Lower lobe of right lung (tissue), 2 donors: Measurements from ENCODE around the gene SPPL3. TPM values are rescaled to one million over a fixed set of nuclear protein-coding genes. Genes with fewer than 3 reads are reported as not detected.

Source experiments
- ATAC-seq, 2 donors: fragments of 200-7000 bp; cut with Tn5 transposase; one replicate each; pipeline ENCODE4 v1.9.1; 2020 to 2022; ENCODE audit warnings: mild to moderate bottlenecking in 2 of 2, moderate library complexity in 2 of 2
- DNase-seq: peaks from one replicate; pipeline ENCODE4 v3.0.0-alpha.2; 2020
- H3K27ac ChIP-seq: fragments of 200-600 bp; one replicate; pipeline ENCODE4 v1.8.0; 2022
- H3K27me3 ChIP-seq: fragments of 200-600 bp; one replicate; pipeline ENCODE4 v1.8.0; 2022; ENCODE audit warnings: low read depth
- H3K36me3 ChIP-seq: fragments of 200-600 bp; one replicate; pipeline ENCODE4 v1.8.0; 2022; ENCODE audit warnings: mild to moderate bottlenecking
- H3K4me1 ChIP-seq: fragments of 200-600 bp; one replicate; pipeline ENCODE4 v1.8.0; 2022
- H3K4me3 ChIP-seq: fragments of 200-600 bp; one replicate; pipeline ENCODE4 v1.8.0; 2022; ENCODE audit warnings: mild to moderate bottlenecking
- H3K9me3 ChIP-seq: fragments of 200-600 bp; one replicate; pipeline ENCODE4 v1.8.0; 2022
- intact Hi-C: fragments of 100-400 bp; cut with DNase I; formaldehyde crosslinking; loops from one replicate; pipeline ENCODE4 v1.11.0; 2022
- total RNA-seq: library from RNA; stranded (reverse); fragmentation: NEBNext Ultra II Directional; extraction: Animal tissue kit (Norgen Biotek cat#: 25700); gene quantifications from one replicate; pipeline ENCODE4 v1.2.1, GENCODE V29; 2021
- TF ChIP-seq, protein P1 (sequence below): fragments of 200-600 bp; IDR thresholded peaks from one replicate; pipeline ENCODE4 v1.8.0; 2022; ENCODE audit warnings: antibody characterized with exemption, mild to moderate bottlenecking
- donor health status: DM: no; HTN: yes; CAD: no; lungs with severe emphysema.

Gene SPPL3
- total RNA-seq, 1 donor from 2014 or later, result 44.0 TPM

DNA sequence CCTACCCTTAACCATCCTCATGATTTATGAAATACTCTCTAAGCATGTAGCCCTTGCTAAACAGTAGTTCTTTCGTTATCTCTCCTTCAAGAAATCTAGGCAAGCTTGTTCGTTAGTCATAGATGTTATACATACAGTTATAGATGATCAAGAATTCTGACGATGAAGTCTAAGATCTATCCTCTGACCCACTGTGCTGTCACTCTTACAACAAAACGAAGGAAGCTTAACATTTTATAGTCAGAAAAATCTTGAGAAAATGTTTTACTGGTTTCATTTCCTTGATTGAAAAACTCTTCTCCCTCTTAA lies 68.9 kb downstream of the SPPL3 start:
- peak overlapping the region; percentile 38 for H3K27ac ChIP-seq
- DNase-seq (no peak), ATAC-seq (peak in 1 of 2 donors; percentile 58)
- no peaks in the 10 kb centered on the region for H3K36me3 ChIP-seq
- no peaks in the 10 kb centered on the region for H3K9me3 ChIP-seq
- H3K27me3 ChIP-seq, result no peaks in the 10 kb centered on the region
- TF ChIP-seq, protein P1, sequence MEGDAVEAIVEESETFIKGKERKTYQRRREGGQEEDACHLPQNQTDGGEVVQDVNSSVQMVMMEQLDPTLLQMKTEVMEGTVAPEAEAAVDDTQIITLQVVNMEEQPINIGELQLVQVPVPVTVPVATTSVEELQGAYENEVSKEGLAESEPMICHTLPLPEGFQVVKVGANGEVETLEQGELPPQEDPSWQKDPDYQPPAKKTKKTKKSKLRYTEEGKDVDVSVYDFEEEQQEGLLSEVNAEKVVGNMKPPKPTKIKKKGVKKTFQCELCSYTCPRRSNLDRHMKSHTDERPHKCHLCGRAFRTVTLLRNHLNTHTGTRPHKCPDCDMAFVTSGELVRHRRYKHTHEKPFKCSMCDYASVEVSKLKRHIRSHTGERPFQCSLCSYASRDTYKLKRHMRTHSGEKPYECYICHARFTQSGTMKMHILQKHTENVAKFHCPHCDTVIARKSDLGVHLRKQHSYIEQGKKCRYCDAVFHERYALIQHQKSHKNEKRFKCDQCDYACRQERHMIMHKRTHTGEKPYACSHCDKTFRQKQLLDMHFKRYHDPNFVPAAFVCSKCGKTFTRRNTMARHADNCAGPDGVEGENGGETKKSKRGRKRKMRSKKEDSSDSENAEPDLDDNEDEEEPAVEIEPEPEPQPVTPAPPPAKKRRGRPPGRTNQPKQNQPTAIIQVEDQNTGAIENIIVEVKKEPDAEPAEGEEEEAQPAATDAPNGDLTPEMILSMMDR, result no peak
- intact Hi-C loops, result no loop called here
- no peak overlapping the region for H3K4me3 ChIP-seq
- peaks cover 57% of the 10 kb centered on the region for H3K4me1 ChIP-seq

DNA sequence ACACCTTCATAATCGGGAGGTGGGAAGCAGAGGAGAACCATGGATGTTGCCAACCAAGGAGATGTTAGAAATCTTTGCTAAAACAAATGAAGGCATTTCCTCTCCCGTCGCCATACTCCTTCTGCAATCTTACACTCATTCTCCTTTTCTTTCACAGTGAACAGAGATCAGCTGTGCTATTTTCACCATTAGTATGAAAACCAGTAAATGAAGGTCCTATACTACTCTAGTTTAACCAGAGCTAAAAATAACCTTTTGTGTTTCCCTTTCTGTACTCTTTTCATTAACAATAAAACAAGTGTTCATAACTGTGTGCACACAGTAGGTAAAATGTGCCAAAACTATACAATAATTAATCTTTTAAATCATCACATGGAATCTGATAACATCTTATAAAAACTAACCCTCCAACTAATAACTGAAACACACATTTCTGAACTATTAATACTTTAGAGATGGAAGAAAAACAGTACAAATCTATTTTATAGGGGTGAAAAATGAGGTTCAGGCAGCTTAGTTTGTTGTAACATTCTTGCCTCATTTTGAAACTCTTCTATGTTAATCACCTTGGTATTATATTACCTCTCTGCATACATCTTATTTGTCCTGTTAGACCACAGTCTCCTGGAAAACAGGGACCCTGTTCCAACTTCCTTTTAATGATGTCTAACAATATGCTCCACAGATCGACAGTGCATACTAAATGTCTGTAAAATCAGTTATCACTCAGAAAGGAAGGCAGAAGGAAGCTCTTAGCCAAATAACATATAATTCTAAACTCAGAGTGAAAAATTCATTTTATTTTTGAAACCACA lies 69.5 kb downstream of the SPPL3 start:
- Histone ChIP-seq H3K36me3 (no peaks in the 10 kb centered on the region), H3K4me3 (no peak overlapping the region), H3K27me3 (no peaks in the 10 kb centered on the region), H3K27ac (peak overlapping the region; percentile 38), H3K4me1 (peaks cover 57% of the 10 kb centered on the region), H3K9me3 (no peaks in the 10 kb centered on the region)
- ATAC-seq, result no peak
- DNase-seq, result no peak
- TF ChIP-seq, protein P1, result no peak
- intact Hi-C loops, result no loop called here

DNA sequence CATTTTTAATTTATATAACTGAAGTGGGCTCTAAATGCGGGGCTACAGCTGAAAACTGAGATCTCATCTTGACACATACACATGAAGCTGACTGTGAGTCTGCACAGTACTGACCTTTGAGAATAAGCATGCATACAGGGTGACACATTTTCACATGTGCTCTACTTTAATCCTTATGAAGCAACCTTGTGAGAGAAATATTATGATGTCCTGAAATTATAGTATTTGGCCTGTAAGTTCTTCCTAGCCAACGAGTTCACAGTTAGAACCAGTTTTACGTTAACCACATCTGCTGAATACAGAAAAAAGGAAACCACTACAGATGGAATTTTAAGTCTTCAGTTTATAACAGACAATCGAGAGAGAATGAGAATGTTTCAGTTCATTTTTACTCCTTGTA lies 70.3 kb downstream of the SPPL3 start:
- TF ChIP-seq, protein P1, result no peak
- peaks cover 57% of the 10 kb centered on the region for H3K4me1 ChIP-seq
- H3K27me3 ChIP-seq, result no peaks in the 10 kb centered on the region
- no peak for DNase-seq
- ATAC-seq, result no peak
- H3K4me3 ChIP-seq, result no peak overlapping the region
- H3K27ac ChIP-seq, result no peak overlapping the region
- intact Hi-C loops, result no loop called here
- H3K9me3 ChIP-seq, result no peaks in the 10 kb centered on the region
- H3K36me3 ChIP-seq, result no peaks in the 10 kb centered on the region

DNA sequence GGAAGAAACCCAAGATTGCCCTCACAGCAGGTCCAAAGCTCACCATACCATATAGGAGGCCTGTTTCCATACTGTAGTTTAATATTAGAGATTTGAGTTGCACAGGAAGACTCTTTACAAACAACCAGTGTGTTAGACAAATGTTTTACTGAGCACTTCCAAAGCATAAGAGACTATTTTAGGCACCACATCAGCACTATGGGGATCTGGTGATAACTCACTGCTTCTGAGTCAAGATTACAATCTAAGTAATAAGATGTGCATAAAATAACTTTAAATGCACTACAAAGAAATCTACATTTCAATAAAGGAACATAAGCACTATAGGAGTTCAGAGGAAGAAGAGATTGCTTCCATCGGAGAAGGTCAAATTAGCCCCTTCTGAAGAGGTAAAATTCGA lies 71.4 kb downstream of the SPPL3 start:
- no peaks in the 10 kb centered on the region for H3K9me3 ChIP-seq
- no peak overlapping the region for H3K4me3 ChIP-seq
- ATAC-seq (no peak), DNase-seq (no peak)
- H3K27me3 ChIP-seq, result no peaks in the 10 kb centered on the region
- H3K36me3 ChIP-seq, result no peaks in the 10 kb centered on the region
- H3K4me1 ChIP-seq, result peaks cover 57% of the 10 kb centered on the region
- no peak overlapping the region for H3K27ac ChIP-seq
- TF ChIP-seq, protein P1, result no peak
- intact Hi-C loops, result no loop called here

DNA sequence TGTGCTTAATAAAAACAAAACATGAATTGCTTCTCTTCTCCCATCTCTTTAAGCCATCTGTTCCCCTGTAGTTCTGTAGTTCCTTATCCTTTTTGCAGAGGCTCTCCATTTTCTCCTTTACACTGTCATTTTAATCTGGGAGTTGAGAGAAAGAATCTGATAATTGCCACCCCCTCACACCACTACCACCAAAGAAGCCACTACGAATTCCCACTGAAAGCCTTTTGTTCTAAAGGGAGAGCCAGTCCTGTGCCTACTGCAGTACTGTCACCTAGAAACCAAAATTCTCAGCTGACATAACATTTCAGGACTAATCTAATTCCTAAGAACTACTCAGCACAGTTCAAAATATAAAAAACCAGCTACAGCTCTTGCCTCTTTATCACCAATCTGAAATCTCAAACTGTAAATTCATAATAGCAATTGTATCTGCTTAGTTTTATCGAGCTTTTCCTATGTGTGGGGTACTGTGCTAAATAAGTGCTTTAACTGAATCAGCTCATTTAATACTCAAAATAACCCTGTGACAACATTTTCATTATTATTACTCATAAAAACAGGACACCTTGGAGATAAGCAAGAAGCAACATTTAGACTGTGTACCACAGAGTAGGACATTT lies 72.4 kb downstream of the SPPL3 start:
- intact Hi-C loops, result no loop called here
- TF ChIP-seq, protein P1, result no peak
- Histone ChIP-seq H3K4me1 (peaks cover 63% of the 10 kb centered on the region), H3K9me3 (no peaks in the 10 kb centered on the region), H3K4me3 (no peak overlapping the region), H3K27ac (no peak overlapping the region), H3K27me3 (no peaks in the 10 kb centered on the region), H3K36me3 (no peaks in the 10 kb centered on the region)
- DNase-seq, result no peak
- no peak for ATAC-seq
